Coronary artery (tissue), 2 donors: ENCODE measurements around the gene CFAP58.

ENCODE experiments used
- DNase-seq: peaks from one replicate; pipeline ENCODE4 v3.0.0-alpha.2; 2017; ENCODE audit warnings: low spot score
- H3K27ac ChIP-seq, 2 donors: fragments of 200-600 bp; sonication (generic); one replicate each; pipeline ENCODE4 v1.5.1; 2016 to 2019
- H3K4me3 ChIP-seq: fragments of 200-600 bp; sonication (generic); 2 replicates; pipeline ENCODE4 v1.5.1; 2016; ENCODE audit warnings: mild to moderate bottlenecking, moderate library complexity
- TF ChIP-seq, protein P1 (sequence below): fragments of 200-600 bp; sonication (generic); IDR thresholded peaks from one replicate; pipeline ENCODE4 v1.5.1; 2019; ENCODE audit warnings: antibody characterized with exemption

The CFAP58 gene

DNA sequence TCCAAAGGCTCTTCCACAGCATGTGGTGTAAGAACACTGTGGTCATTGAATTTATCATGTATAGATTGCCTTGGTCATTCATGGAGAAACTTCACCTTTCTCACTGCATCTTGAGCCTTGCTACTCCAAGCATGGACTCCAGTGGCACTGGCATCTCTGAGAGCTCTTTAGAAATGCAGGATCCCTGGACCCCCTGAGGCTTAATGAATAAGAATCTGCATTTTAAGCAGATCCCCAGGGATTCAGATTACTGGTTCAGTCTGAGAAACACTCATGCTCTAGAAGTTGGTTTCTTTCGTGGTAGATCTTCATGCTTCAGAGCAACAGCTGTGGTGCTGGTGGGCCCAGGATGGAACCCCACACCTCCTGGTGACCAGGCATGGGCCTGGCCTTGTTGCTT is 63.2 kb downstream of the CFAP58 start:
- Histone ChIP-seq H3K4me3 (no peak overlapping the region), H3K27ac (no peak overlapping the region)
- no peak for DNase-seq
- TF ChIP-seq, protein P1, sequence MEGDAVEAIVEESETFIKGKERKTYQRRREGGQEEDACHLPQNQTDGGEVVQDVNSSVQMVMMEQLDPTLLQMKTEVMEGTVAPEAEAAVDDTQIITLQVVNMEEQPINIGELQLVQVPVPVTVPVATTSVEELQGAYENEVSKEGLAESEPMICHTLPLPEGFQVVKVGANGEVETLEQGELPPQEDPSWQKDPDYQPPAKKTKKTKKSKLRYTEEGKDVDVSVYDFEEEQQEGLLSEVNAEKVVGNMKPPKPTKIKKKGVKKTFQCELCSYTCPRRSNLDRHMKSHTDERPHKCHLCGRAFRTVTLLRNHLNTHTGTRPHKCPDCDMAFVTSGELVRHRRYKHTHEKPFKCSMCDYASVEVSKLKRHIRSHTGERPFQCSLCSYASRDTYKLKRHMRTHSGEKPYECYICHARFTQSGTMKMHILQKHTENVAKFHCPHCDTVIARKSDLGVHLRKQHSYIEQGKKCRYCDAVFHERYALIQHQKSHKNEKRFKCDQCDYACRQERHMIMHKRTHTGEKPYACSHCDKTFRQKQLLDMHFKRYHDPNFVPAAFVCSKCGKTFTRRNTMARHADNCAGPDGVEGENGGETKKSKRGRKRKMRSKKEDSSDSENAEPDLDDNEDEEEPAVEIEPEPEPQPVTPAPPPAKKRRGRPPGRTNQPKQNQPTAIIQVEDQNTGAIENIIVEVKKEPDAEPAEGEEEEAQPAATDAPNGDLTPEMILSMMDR: no peak

DNA sequence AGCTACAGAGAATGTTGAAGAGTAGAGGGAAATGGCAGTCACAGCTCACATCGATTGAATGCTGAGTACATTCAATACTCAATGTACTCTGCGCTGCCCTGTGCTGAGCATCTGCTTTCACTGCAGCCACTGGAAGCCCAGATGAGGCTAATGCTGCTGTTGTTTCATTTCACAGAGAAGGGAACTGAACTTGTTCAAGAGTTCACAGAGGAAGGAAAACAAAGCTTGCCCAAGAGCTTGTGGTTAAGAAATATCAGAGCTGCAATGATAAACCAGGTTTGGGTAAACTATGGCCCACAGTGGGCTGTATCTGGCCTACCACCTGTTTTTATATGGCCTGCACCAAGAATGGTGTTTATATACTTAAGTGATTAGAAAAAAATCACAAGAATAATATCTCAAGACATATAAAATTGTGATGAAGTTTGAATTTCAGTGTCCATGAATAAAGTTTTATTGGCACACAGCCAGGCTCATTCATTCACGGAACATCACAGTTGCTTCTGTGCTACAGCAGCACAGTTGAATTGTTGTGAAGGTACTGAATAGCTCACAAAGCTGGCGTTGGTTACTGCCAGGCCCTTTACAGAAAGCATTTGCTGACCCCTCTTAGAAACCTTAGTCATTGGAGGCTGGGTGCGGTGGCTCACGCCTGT is 64.1 kb downstream of the CFAP58 start:
- DNase-seq: no peak
- TF ChIP-seq, protein P1: no peak
- H3K27ac ChIP-seq: no peak overlapping the region
- no peak overlapping the region for H3K4me3 ChIP-seq

DNA sequence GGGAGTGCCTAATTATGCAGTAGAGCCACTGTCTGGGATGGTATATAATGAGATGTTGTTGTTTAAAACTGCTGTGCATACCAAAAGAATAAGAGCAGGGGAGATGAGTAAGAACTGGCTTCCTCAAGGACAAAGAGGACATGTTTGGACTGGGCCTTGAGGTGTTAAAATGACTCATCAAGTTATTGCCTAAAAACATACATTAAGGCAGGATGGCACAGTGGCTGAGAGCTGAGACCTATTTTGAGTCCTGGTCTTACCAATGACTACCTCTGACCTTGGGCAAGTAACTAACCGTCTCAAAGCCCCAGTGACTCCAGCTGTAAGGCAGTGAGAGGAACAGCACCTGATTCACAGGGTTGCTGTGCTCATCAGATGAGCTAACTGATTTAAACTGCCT is 71.1 kb downstream of the CFAP58 start:
- DNase-seq: no peak
- no peak overlapping the region for H3K27ac ChIP-seq
- H3K4me3 ChIP-seq: no peak overlapping the region
- TF ChIP-seq, protein P1: no peak

DNA sequence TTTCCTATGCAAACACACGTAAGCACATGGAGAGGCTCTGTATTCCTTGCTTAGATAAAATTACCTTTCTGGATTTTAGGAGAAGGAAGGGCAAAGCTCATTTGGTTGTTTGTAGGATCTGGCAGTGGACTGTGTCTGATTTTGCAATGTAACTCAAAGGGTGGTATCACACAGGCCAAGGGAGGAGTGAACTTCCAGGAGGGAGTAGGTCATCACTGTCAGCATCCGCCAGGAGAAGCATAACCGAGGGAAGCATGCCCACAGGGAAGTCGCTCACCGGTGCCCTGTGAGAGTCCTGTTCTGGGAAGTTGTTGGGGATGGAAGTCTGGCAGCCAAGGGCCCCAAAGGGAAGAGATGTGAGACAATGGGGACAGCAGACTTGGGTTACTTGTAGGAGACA is 74.4 kb downstream of the CFAP58 start:
- TF ChIP-seq, protein P1: no peak
- DNase-seq: no peak
- Histone ChIP-seq H3K4me3 (no peak overlapping the region), H3K27ac (no peak overlapping the region)

DNA sequence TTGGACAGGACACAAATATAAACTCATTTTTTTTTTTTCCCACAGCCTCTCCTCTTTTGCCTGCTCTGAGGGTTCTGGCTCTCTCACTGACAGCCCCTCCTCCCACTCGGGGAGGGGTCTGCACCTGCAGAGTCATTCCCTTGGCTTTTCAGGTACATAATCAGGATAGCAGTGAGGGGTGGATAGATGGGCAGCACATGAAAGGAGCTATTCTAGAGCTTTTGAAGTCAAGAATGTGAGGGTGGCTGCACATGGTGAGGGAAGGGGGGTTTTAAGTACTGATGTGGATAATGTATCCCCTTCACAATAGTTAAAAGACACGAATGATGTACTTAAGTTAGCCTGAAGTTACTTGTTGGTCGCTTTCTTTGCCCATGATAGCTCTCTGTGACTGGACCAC is 76.2 kb downstream of the CFAP58 start:
- TF ChIP-seq, protein P1: no peak
- DNase-seq: no peak
- no peak overlapping the region for H3K4me3 ChIP-seq
- no peak overlapping the region for H3K27ac ChIP-seq

DNA sequence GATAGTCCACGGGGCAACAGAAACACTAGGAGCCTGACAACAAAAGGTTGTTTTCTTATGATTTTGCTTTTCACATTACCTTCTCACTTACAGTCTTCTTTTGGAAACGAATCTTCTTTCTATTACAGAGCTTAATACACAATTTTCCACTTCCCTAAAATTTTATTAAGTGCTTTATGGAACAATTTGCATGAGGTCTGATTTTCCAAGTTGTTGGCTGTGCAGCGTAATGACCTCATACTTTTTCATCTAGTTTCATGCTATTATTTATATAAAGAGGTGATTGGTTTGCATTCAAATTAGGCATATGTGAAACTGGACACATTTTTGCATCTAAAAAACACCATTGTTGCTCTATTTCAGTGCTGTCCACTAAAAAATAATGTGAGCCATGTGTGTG is 76.7 kb downstream of the CFAP58 start:
- TF ChIP-seq, protein P1: no peak
- Histone ChIP-seq H3K27ac (no peak overlapping the region), H3K4me3 (no peak overlapping the region)
- DNase-seq: no peak

DNA sequence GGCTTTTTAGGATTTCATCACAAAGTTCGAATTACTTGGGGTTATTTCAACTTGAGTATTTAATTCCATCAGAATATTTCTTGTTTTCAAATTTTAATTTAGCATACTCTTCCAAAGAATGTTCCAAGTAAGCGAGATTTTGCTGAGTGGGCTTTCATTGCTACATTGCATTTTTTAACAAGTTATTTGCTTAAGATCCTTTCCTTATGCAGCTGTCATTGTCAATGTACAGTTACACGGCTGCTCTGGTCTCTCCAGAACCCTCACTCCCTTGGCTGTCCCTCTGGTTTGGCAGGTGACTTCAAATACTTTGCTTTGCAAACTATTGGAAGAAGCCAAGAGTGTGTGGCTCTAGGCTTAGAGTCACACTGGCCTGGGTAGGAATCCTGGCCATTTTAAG is 80.0 kb downstream of the CFAP58 start:
- Histone ChIP-seq H3K27ac (no peak overlapping the region), H3K4me3 (no peak overlapping the region)
- DNase-seq: no peak
- TF ChIP-seq, protein P1: no peak
